Retinal pigment epithelial cell (primary cell): ENCODE measurements around the gene TOM1L2.

Experiments used
- DNase-seq: peaks from one replicate; pipeline ENCODE4 v3.0.0-alpha.2; 2010; ENCODE audit warnings: low read depth
- H3K4me3 ChIP-seq: 2 replicates; pipeline ENCODE4 v1.5.1; 2011; ENCODE audit warnings: mild to moderate bottlenecking, low read length, control low read depth, moderate library complexity
- TF ChIP-seq, protein P1 (sequence below): conservative IDR thresholded peaks from 2 replicates; pipeline ENCODE4 v1.5.1; 2011; ENCODE audit warnings: low read depth, low read length, control low read depth, inconsistent platforms

Gene TOM1L2

DNA sequence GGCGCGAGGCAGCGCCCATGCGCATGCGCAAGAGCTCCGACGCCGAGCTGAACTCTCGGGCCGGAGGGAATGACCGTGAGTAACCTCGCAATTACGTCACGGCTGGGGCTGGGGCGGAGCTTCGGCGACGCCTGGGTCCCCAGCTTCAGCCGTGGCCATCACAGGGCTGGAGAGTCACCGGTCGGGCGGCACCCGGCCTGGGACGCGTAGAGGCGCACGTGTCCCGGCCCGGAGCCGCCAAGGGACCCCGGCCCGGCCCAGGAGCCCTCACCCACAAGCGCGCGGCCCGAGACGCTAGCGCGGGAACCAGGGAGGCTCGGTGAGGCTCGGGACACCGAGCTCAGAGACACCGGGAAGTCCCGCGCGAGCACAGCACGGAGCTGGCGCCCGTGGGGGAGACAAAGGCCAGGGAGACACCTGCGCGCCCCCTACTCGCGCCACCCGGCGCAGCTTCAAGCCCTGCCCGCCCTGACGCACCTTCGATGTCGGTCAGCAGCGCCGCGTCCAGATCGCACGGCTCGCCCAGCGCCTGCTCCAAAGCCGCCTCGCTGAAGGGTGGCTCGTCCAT lies 135.9 kb downstream of the TOM1L2 start:
- DNase-seq: peak; percentile 78
- TF ChIP-seq, protein P1, sequence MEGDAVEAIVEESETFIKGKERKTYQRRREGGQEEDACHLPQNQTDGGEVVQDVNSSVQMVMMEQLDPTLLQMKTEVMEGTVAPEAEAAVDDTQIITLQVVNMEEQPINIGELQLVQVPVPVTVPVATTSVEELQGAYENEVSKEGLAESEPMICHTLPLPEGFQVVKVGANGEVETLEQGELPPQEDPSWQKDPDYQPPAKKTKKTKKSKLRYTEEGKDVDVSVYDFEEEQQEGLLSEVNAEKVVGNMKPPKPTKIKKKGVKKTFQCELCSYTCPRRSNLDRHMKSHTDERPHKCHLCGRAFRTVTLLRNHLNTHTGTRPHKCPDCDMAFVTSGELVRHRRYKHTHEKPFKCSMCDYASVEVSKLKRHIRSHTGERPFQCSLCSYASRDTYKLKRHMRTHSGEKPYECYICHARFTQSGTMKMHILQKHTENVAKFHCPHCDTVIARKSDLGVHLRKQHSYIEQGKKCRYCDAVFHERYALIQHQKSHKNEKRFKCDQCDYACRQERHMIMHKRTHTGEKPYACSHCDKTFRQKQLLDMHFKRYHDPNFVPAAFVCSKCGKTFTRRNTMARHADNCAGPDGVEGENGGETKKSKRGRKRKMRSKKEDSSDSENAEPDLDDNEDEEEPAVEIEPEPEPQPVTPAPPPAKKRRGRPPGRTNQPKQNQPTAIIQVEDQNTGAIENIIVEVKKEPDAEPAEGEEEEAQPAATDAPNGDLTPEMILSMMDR: no peak
- peak overlapping the region; percentile 75 for H3K4me3 ChIP-seq

DNA sequence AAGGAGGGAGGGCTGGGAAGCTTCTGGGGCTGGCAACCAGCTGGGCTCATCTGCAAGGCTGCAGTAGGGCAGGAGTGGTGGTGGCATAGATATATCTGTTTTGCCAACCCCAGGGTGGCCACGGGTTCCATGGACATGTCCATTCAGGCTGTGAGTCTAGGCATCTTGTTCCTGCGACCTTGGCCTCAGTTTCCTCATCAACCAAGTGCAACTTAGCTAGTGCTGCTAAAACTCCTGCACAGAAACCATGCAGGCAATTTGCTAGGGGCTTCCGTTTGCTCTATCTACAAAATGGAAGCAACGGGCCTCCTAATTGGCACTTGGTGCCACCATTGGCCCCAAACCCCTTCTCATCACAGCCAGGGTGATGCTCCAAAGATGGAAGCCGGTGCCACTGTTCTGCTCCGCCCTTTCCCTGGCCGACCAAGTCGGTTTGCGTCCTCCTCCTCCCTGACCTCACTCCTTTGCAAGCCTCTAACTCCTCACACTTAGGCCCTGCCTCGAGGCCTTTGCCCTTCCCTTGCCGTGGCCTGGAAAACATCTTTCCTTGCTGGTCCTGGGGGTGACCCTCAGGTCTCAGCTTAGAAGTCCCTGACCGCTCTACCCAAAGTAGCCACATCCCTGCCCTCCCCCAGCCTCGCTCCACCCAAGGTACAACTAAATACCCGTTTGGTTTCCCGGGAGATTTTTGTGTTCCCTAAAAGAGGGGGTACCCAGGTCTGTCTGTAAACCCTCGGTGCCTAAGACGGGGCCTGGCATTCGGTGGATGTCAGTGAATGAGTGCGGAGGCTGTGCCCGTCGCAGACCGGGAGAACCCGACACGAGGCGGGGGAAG lies 136.6 kb downstream of the TOM1L2 start:
- peak overlapping the region; percentile 75 for H3K4me3 ChIP-seq
- no peak for DNase-seq
- TF ChIP-seq, protein P1: no peak

- H3K4me3 ChIP-seq: peak overlapping the region; percentile 75
- TF ChIP-seq, protein P1: no peak
- no peak for DNase-seq
Measured at GRCh38 chr17:17834974-17835373, 137.2 kb downstream of the TOM1L2 start.

GRCh38 chr17:17833658-17834357 lies 138.4 kb downstream of the TOM1L2 start:
- H3K4me3 ChIP-seq: no peak overlapping the region
- no peak for DNase-seq
- TF ChIP-seq, protein P1: no peak

DNA sequence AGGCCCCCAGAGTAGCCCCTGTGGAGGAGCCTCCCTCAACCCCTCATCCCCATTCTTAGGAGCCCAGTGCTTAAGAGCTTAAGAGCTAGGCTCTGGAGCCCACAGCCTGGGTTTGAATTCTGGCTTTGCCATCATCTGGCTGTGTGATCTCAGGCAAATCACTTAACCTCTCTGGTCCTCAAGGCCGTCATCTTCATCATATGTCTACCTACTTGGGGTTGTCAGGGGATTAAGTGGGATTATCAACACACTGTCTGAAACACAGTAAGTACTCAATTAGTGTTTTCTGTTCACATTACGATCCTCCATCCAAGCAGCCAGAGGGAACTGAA lies 140.2 kb downstream of the TOM1L2 start:
- H3K4me3 ChIP-seq: no peak overlapping the region
- no peak for DNase-seq
- TF ChIP-seq, protein P1: no peak

DNA sequence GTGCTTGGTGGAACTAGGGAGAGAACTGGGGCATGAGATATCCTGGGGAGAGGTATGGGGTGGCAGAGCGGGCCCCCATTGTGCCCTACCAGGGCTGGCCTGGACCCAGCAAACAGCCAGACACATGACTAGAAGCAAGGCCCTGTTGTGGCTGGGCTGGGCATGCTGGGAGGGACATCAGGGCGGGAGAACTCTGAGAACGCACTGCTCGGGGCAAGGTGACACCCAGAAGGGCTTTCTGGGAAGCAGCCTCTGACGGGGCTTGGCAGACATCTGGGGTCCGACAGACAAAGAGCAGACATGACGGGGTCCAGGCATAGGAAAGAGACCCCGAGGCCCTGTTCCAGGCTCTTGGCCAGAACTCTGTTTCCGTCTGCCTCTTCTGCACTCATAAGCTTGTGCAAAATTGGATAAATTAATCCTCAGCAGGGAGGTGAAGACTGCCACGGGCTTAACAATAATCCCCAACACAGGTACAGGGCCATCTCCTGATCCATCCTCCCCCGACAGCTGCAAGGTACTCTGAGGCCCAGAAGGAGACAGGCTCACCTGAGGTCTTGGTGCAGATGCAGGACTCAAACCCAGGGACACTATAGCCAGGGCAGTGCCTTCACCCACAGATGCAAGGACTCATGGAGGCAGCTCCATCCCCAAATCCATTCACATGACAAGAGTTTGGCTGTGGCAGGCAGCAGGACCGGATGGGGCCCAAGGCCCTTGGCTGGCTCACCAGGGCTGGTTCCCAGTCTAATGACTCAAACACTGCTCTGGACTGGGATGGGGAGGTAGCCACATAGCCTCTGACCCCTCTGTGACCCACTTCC lies 140.8 kb downstream of the TOM1L2 start:
- no peak overlapping the region for H3K4me3 ChIP-seq
- DNase-seq: no peak
- TF ChIP-seq, protein P1: no peak
